HCT116 (cell line): ENCODE results near the gene HECTD2. TPM values are rescaled to one million over a fixed set of nuclear protein-coding genes. Genes with fewer than 3 reads are reported as not detected.

Experiments used
- ATAC-seq: fragments of 200-7000 bp; cut with Tn5 transposase; 2 replicates; pipeline ENCODE4 v1.9.1; 2020; ENCODE audit warnings: mild to moderate bottlenecking, moderate library complexity
- BruUV-seq: library from RNA; stranded (reverse); fragments of 400-500 nt; replicated peaks from 2 replicates; lab custom pipeline; 2021; lab: Mats Ljungman, UMichigan
- CTCF ChIA-PET: fragments of 300-600 bp; sonication (Branson Sonifier 250); formaldehyde crosslinking; loops from one replicate; lab custom pipeline; 2021; ENCODE audit warnings: antibody characterized with exemption; lab: Charles Lee
- POLR2A ChIA-PET: fragments of 300-600, 350-600 bp; sonication (Branson Sonifier 250); formaldehyde crosslinking; loops from one replicate; lab custom pipeline; 2021; ENCODE audit warnings: antibody characterized with exemption; lab: Charles Lee
- RAD21 ChIA-PET, 2 experiments: fragments of 300-600 bp; sonication (Branson Sonifier 250); formaldehyde crosslinking; loops; one replicate each; lab custom pipeline; 2023; ENCODE audit warnings: low total read pairs in 2 of 2; ENCODE audit not compliant: uncharacterized antibody in 2 of 2, unreplicated experiment in 2 of 2, low non-redundant PET in 1 of 2; lab: Charles Lee
- DNase-seq: peaks from one replicate; pipeline ENCODE4 v3.0.0-alpha.2; 2010; ENCODE audit warnings: low read depth, low spot score
- H2AFZ ChIP-seq: fragments of 200-600 bp; shearing (Covaris generic), sonication (generic); 2 replicates; pipeline ENCODE4 v1.6.1; 2017; ENCODE audit warnings: low read depth, mixed run types, mixed read lengths, antibody characterized with exemption, low read length; ENCODE audit not compliant: poor library complexity, severe bottlenecking
- H3K27ac ChIP-seq: 2 replicates; pipeline ENCODE4 v1.5.1; 2012; ENCODE audit warnings: low read depth, low read length
- H3K27me3 ChIP-seq: fragments of 200-600 bp; sonication (generic); 2 replicates; pipeline ENCODE4 v1.6.1; 2016; ENCODE audit warnings: mixed run types, low read length, mixed read lengths; ENCODE audit not compliant: insufficient read depth
- H3K36me3 ChIP-seq, 2 experiments: fragments of 200-500 bp in 1 of 2; fragments of 200-600 bp in 1 of 2; sonication (Bioruptor generic) in 1 of 2; sonication (generic) in 1 of 2; 2 replicates each; pipeline versions ENCODE4 v1.5.1 to v1.6.1; 2014 to 2016; ENCODE audit warnings: low read length in 2 of 2, inconsistent platforms in 1 of 2, mixed read lengths in 1 of 2, mixed run types in 1 of 2; ENCODE audit not compliant: insufficient read depth in 2 of 2, control insufficient read depth in 1 of 2
- H3K4me1 ChIP-seq, 2 experiments: fragments of 200-600 bp in 1 of 2; sonication (generic) in 1 of 2; 2 replicates each; pipeline versions ENCODE4 v1.5.1 to v1.6.1; 2012 to 2017; ENCODE audit warnings: low read length in 2 of 2, inconsistent platforms in 1 of 2, mild to moderate bottlenecking in 1 of 2, mixed read lengths in 1 of 2, mixed run types in 1 of 2, moderate library complexity in 1 of 2; ENCODE audit not compliant: insufficient read depth in 2 of 2, control insufficient read depth in 1 of 2
- H3K4me2 ChIP-seq: fragments of 200-600 bp; sonication (generic); 2 replicates; pipeline ENCODE4 v1.6.1; 2017; ENCODE audit warnings: mixed run types, low read length, mixed read lengths
- H3K4me3 ChIP-seq, 2 experiments: fragments of 200-600 bp in 1 of 2; sonication (generic) in 1 of 2; replicated peaks in 1 of 2; 2 replicates each; pipeline ENCODE4 v1.5.1; 2011 to 2016; ENCODE audit warnings: low read length in 2 of 2, control low read depth in 1 of 2, low read depth in 1 of 2, mild to moderate bottlenecking in 1 of 2, mixed read lengths in 1 of 2, mixed run types in 1 of 2
- H3K79me2 ChIP-seq: fragments of 200-600 bp; sonication (generic); 2 replicates; pipeline ENCODE4 v1.6.1; 2017; ENCODE audit warnings: mild to moderate bottlenecking, mixed run types, low read length, moderate library complexity, mixed read lengths; ENCODE audit not compliant: insufficient read depth
- H3K9ac ChIP-seq: fragments of 200-600 bp; sonication (generic); 2 replicates; pipeline ENCODE4 v1.6.1; 2016; ENCODE audit warnings: low read length, mixed read lengths
- H3K9me2 ChIP-seq: fragments of 200-600 bp; sonication (generic), shearing (Covaris generic); 2 replicates; pipeline ENCODE4 v1.6.1; 2017; ENCODE audit warnings: mixed run types, mild to moderate bottlenecking, moderate library complexity; ENCODE audit not compliant: insufficient read depth
- H3K9me3 ChIP-seq, 2 experiments: fragments of 200-500 bp in 1 of 2; fragments of 200-600 bp in 1 of 2; sonication (Bioruptor generic) in 1 of 2; sonication (generic) in 1 of 2; 2 replicates each; pipeline ENCODE4 v1.6.1; 2014 to 2017; ENCODE audit warnings: low read length in 2 of 2, mixed read lengths in 2 of 2, inconsistent platforms in 1 of 2, low read depth in 1 of 2, mild to moderate bottlenecking in 1 of 2, mixed run types in 1 of 2, moderate library complexity in 1 of 2; ENCODE audit not compliant: control insufficient read depth in 1 of 2, insufficient read depth in 1 of 2
- H4K20me1 ChIP-seq: fragments of 200-600 bp; sonication (generic), shearing (Covaris generic); 2 replicates; pipeline ENCODE4 v1.6.1; 2017; ENCODE audit warnings: mixed run types, mild to moderate bottlenecking, moderate library complexity; ENCODE audit not compliant: insufficient read depth
- CBX3 ChIP-seq: IDR thresholded peaks from 2 replicates; pipeline ENCODE4 v1.6.1; 2012; ENCODE audit warnings: low read depth
- EZH2phosphoT487 ChIP-seq: fragments of 200-600 bp; IDR thresholded peaks from 2 replicates; pipeline ENCODE4 v1.6.1; 2018; ENCODE audit warnings: antibody characterized with exemption, borderline replicate concordance
- FOSL1 ChIP-seq: IDR thresholded peaks from 2 replicates; pipeline ENCODE4 v1.6.1; 2012; ENCODE audit warnings: low read depth
- MAX ChIP-seq: IDR thresholded peaks from 2 replicates; pipeline ENCODE4 v1.6.1; 2012
- POLR2A ChIP-seq: IDR thresholded peaks from 2 replicates; pipeline ENCODE4 v1.7.0; 2011; ENCODE audit warnings: borderline replicate concordance; ENCODE audit not compliant: insufficient read depth, insufficient read length; ENCODE audit errors: extremely low read depth
- POLR2AphosphoS5 ChIP-seq: IDR thresholded peaks from 2 replicates; pipeline ENCODE4 v1.6.1; 2011; ENCODE audit warnings: mild to moderate bottlenecking, low read depth, low read length, moderate library complexity
- RAD21 ChIP-seq: IDR thresholded peaks from 2 replicates; pipeline ENCODE4 v1.6.1; 2012; ENCODE audit warnings: low read depth, mild to moderate bottlenecking
- SP1 ChIP-seq: IDR thresholded peaks from 2 replicates; pipeline ENCODE4 v1.6.1; 2012; ENCODE audit warnings: low read depth
- TCF7L2 ChIP-seq: IDR thresholded peaks from 2 replicates; pipeline ENCODE4 v1.7.0; 2011; ENCODE audit warnings: borderline replicate concordance, inconsistent platforms; ENCODE audit not compliant: insufficient read depth, insufficient read length; ENCODE audit errors: extremely low read depth
- YY1 ChIP-seq: IDR thresholded peaks from 2 replicates; pipeline ENCODE4 v1.6.1; 2011; ENCODE audit warnings: low read length, low read depth, moderate library complexity, mild to moderate bottlenecking; ENCODE audit not compliant: insufficient replicate concordance; ENCODE audit errors: extremely low read depth
- ZNF274 ChIP-seq: fragments of 200-500 bp; sonication (Bioruptor generic); IDR thresholded peaks from 2 replicates; pipeline ENCODE4 v1.6.1; 2014; ENCODE audit warnings: mild to moderate bottlenecking, low read depth, low read length, inconsistent platforms
- intact Hi-C: fragments of 100-400 bp; cut with micrococcal nuclease; formaldehyde crosslinking; loops from 2 replicates; pipeline ENCODE4 v1.10.0; 2022
- total RNA-seq: library from RNA; stranded (reverse); gene quantifications from one replicate; pipeline ENCODE4 v1.2.1, GENCODE V29; 2021; ENCODE audit not compliant: unreplicated experiment

The HECTD2 gene
- total RNA-seq, 1 experiment from 2014 or later: 3.0 TPM

- H4K20me1 ChIP-seq: no peaks in the 10 kb centered on the region
- no peaks in the 10 kb centered on the region for H3K27me3 ChIP-seq
- H3K9ac ChIP-seq: no peak overlapping the region
- ChIA-PET RAD21 (no interaction called here), CTCF (no interaction called here), POLR2A (no interaction called here)
- H3K36me3 ChIP-seq: no peaks in the 10 kb centered on the region
- H3K4me2 ChIP-seq: no peak overlapping the region
- no peaks in the 10 kb centered on the region for H3K79me2 ChIP-seq
- ATAC-seq (no peak), DNase-seq (no peak)
- H3K9me3 ChIP-seq: peaks cover 3 to 4% of the 10 kb centered on the region in 2 experiments; a peak in 1 of 4 replicates
- H2AFZ ChIP-seq: no peak overlapping the region
- H3K4me1 ChIP-seq: no peaks in the 10 kb centered on the region
- H3K27ac ChIP-seq: no peak overlapping the region
- intact Hi-C loops: no loop called here
- no TSS peak for BruUV-seq
- no peaks in the 10 kb centered on the region for H3K9me2 ChIP-seq
- no peak overlapping the region for H3K4me3 ChIP-seq
- no peak for TF ChIP-seq POLR2A
- TF ChIP-seq MAX: no peak
- no peak for TF ChIP-seq POLR2AphosphoS5
- no peak for TF ChIP-seq EZH2phosphoT487
- TF ChIP-seq FOSL1: no peak
- no peak for TF ChIP-seq RAD21
- no peak for TF ChIP-seq YY1
- no peak for TF ChIP-seq TCF7L2
These were observed 36.1 kb upstream of the HECTD2 start for GRCh38 chr10:91374052-91374451.

DNA sequence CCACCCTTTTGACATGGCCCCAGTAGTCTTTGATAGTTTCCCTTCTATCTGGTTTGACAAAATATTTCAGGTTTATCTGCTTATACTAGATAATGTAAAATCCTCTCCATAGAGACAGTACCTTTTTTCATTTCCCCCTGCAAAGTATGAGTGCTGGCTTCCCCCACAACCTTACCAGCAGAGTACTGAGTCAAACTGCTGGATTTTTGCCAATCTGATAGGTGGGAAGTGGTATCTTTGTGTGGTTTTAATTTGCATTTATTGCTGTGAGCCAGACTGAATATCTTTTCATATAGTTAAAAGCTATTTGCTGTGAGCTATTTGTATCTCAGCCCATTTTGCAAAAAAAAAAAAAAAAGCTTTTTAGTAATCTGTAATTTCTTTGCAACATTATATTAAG, 32.1 kb upstream of the HECTD2 start:
- Histone ChIP-seq H3K79me2 (no peaks in the 10 kb centered on the region), H4K20me1 (no peaks in the 10 kb centered on the region), H3K4me2 (no peak overlapping the region), H3K36me3 (no peaks in the 10 kb centered on the region), H2AFZ (no peak overlapping the region), H3K27ac (no peak overlapping the region), H3K9ac (no peak overlapping the region), H3K9me2 (no peaks in the 10 kb centered on the region), H3K4me1 (no peaks in the 10 kb centered on the region), H3K4me3 (no peak overlapping the region), H3K27me3 (no peaks in the 10 kb centered on the region), H3K9me3 (peaks cover 3 to 4% of the 10 kb centered on the region in 2 experiments; a peak in 1 of 4 replicates)
- POLR2A ChIA-PET: no interaction called here
- ATAC-seq: no peak
- intact Hi-C loops: no loop called here
- BruUV-seq: no TSS peak
- CTCF ChIA-PET: interaction anchor here (0.6 to 1.5 kb wide), 2 partner anchors 8 to 466 kb away, joined by 3 to 4 read pairs; no protein-coding TSS in a partner anchor
- RAD21 ChIA-PET: no interaction called here
- DNase-seq: no peak
- TF ChIP-seq POLR2A (no peak), CBX3 (no peak), SP1 (no peak), ZNF274 (no peak)
- TF ChIP-seq, all 23 proteins: peak for 0
